Duodenal mucosa (tissue), 2 donors: ENCODE results near the gene HOXB8.

Experiments
- H3K27ac ChIP-seq: one replicate; pipeline ENCODE4 v1.7.0; 2013; ENCODE audit warnings: low read depth, low read length
- H3K27me3 ChIP-seq, 2 donors: one replicate each; pipeline ENCODE4 v1.7.0; 2013; ENCODE audit warnings: low read length in 2 of 2, control low read depth in 1 of 2; ENCODE audit not compliant: insufficient read depth in 2 of 2, control insufficient read depth in 1 of 2
- H3K36me3 ChIP-seq, 2 donors: one replicate each; pipeline ENCODE4 v1.7.0; 2013; ENCODE audit warnings: low read length in 2 of 2, control low read depth in 1 of 2; ENCODE audit not compliant: insufficient read depth in 2 of 2, control insufficient read depth in 1 of 2
- H3K4me1 ChIP-seq, 2 donors: one replicate each; pipeline ENCODE4 v1.7.0; 2013; ENCODE audit warnings: low read length in 2 of 2, control low read depth in 1 of 2; ENCODE audit not compliant: insufficient read depth in 2 of 2, control insufficient read depth in 1 of 2
- H3K4me3 ChIP-seq, 2 donors: one replicate each; pipeline ENCODE4 v1.7.0; 2013; ENCODE audit warnings: low read length in 2 of 2, low read depth in 1 of 2
- H3K9ac ChIP-seq, 2 donors: one replicate each; pipeline ENCODE4 v1.7.0; 2013; ENCODE audit warnings: low read length in 2 of 2, low read depth in 1 of 2
- H3K9me3 ChIP-seq, 2 donors: one replicate each; pipeline ENCODE4 v1.7.0; 2013; ENCODE audit warnings: low read length in 2 of 2, control low read depth in 1 of 2; ENCODE audit not compliant: control insufficient read depth in 1 of 2

The HOXB8 gene

GRCh38 chr17:48644910-48645557 is 29.9 kb upstream of the HOXB8 start:
- H3K4me1 ChIP-seq, result peaks cover 0 to 12% of the 10 kb centered on the region in 2 donors
- no peak overlapping the region for H3K27ac ChIP-seq
- H3K4me3 ChIP-seq, result no peak overlapping the region
- no peaks in the 10 kb centered on the region for H3K36me3 ChIP-seq
- peaks cover 79 to 89% of the 10 kb centered on the region in 2 donors for H3K27me3 ChIP-seq
- no peak overlapping the region for H3K9ac ChIP-seq
- no peaks in the 10 kb centered on the region for H3K9me3 ChIP-seq

- H3K9ac ChIP-seq, result no peak overlapping the region
- no peak overlapping the region for H3K27ac ChIP-seq
- H3K27me3 ChIP-seq, result peaks cover 87 to 92% of the 10 kb centered on the region in 2 donors
- H3K4me1 ChIP-seq, result peaks cover 0 to 12% of the 10 kb centered on the region in 2 donors
- no peak overlapping the region for H3K4me3 ChIP-seq
- no peaks in the 10 kb centered on the region for H3K36me3 ChIP-seq
- H3K9me3 ChIP-seq, result no peaks in the 10 kb centered on the region
Measured at GRCh38 chr17:48644159-48644558, 29.1 kb upstream of the HOXB8 start.

- no peak overlapping the region for H3K4me3 ChIP-seq
- no peaks in the 10 kb centered on the region for H3K36me3 ChIP-seq
- peaks cover 0 to 12% of the 10 kb centered on the region in 2 donors for H3K4me1 ChIP-seq
- no peak overlapping the region for H3K9ac ChIP-seq
- H3K27me3 ChIP-seq, result peaks cover 92 to 96% of the 10 kb centered on the region in 2 donors
- H3K27ac ChIP-seq, result no peak overlapping the region
- H3K9me3 ChIP-seq, result no peaks in the 10 kb centered on the region
Measured at GRCh38 chr17:48643697-48644012, 28.6 kb upstream of the HOXB8 start.

GRCh38 chr17:48642843-48643696 is 28.0 kb upstream of the HOXB8 start:
- Histone ChIP-seq H3K27ac (no peak overlapping the region), H3K9ac (no peak overlapping the region), H3K36me3 (no peaks in the 10 kb centered on the region), H3K4me3 (no peak overlapping the region), H3K9me3 (no peaks in the 10 kb centered on the region), H3K27me3 (peaks cover 94 to 96% of the 10 kb centered on the region in 2 donors), H3K4me1 (peaks cover 0 to 12% of the 10 kb centered on the region in 2 donors)

- peaks cover 94 to 99% of the 10 kb centered on the region in 2 donors for H3K27me3 ChIP-seq
- H3K27ac ChIP-seq, result no peak overlapping the region
- H3K9ac ChIP-seq, result no peak overlapping the region
- H3K4me3 ChIP-seq, result no peak overlapping the region
- no peaks in the 10 kb centered on the region for H3K36me3 ChIP-seq
- H3K9me3 ChIP-seq, result no peaks in the 10 kb centered on the region
- peaks cover 0 to 7% of the 10 kb centered on the region in 2 donors for H3K4me1 ChIP-seq
Measured at GRCh38 chr17:48642059-48642842, 27.2 kb upstream of the HOXB8 start.

GRCh38 chr17:48641541-48642058 is 26.5 kb upstream of the HOXB8 start:
- Histone ChIP-seq H3K27me3 (peaks cover 96 to 99% of the 10 kb centered on the region in 2 donors), H3K4me1 (peaks cover 0 to 5% of the 10 kb centered on the region in 2 donors), H3K9me3 (no peaks in the 10 kb centered on the region), H3K36me3 (no peaks in the 10 kb centered on the region), H3K27ac (no peak overlapping the region), H3K9ac (no peak overlapping the region), H3K4me3 (no peak overlapping the region)

GRCh38 chr17:48640858-48641180 is 25.7 kb upstream of the HOXB8 start:
- Histone ChIP-seq H3K27ac (no peak overlapping the region), H3K4me3 (no peak overlapping the region), H3K36me3 (no peaks in the 10 kb centered on the region), H3K9ac (no peak overlapping the region), H3K4me1 (no peaks in the 10 kb centered on the region), H3K27me3 (peaks cover 91 to 99% of the 10 kb centered on the region in 2 donors), H3K9me3 (no peaks in the 10 kb centered on the region)

GRCh38 chr17:48639982-48640857 is 25.1 kb upstream of the HOXB8 start:
- H3K36me3 ChIP-seq, result no peaks in the 10 kb centered on the region
- no peaks in the 10 kb centered on the region for H3K4me1 ChIP-seq
- H3K4me3 ChIP-seq, result no peak overlapping the region
- no peaks in the 10 kb centered on the region for H3K9me3 ChIP-seq
- no peak overlapping the region for H3K27ac ChIP-seq
- peaks cover 91 to 99% of the 10 kb centered on the region in 2 donors for H3K27me3 ChIP-seq
- no peak overlapping the region for H3K9ac ChIP-seq

- Histone ChIP-seq H3K4me3 (no peak overlapping the region), H3K9ac (no peak overlapping the region), H3K27me3 (peaks cover 89 to 99% of the 10 kb centered on the region in 2 donors), H3K36me3 (no peaks in the 10 kb centered on the region), H3K27ac (no peak overlapping the region), H3K9me3 (no peaks in the 10 kb centered on the region), H3K4me1 (no peaks in the 10 kb centered on the region)
Measured at GRCh38 chr17:48639136-48639535, 24.0 kb upstream of the HOXB8 start.
